ENCODE data around the gene PEMT. TPM values are rescaled to one million over a fixed set of nuclear protein-coding genes. Genes with fewer than 3 reads are reported as not detected.

PEMT gene
- total and polyA plus RNA-seq, 9 of the 15 experiments (the other 6 are each of a cell fraction or from before 2014, with no cell fraction given) = 1.4 to 36.4 (median 13.6) TPM

GRCh38 chr17:17496189-17497064 lies 95.1 kb downstream of the PEMT start, which contains the start of gene RASD1 (continued):
- TF ChIP-seq CTCF (IDR thresholded peaks at IDR 0.05 in 2 of 3, conservative IDR thresholded peaks at IDR 0.05 in 1 of 3; ENCODE audit: insufficient read depth in 2 of 3, low read depth in 1 of 3, low read length in 3 of 3) (peak; percentile 71 to 90 (median 72)), POLR2A (conservative IDR thresholded peaks at IDR 0.05) (0 out of 2 replicates have a peak, but pooled peaks have one; percentile 36), ATF6 (CRISPR knock-in tag; IDR thresholded peaks at IDR 0.05) (no peak), CXXC5 (CRISPR knock-in tag; IDR thresholded peaks at IDR 0.05) (peak; percentile 62; the same call in 1 of the 2 replicates), ZFX (CRISPR knock-in tag; IDR thresholded peaks at IDR 0.05) (peak; percentile 66), ZBTB33 (CRISPR knock-in tag; IDR thresholded peaks at IDR 0.05) (peak; percentile 71; the same call in 1 of the 2 replicates), ZNF740 (CRISPR knock-in tag; IDR thresholded peaks at IDR 0.05) (0 out of 2 replicates have a peak, but pooled peaks have one; percentile 49), ZNF740 (tag; IDR thresholded peaks at IDR 0.05) (no peak), ZNF280A (IDR thresholded peaks at IDR 0.05; ENCODE audit: low read depth, partially characterized antibody) (no peak), CREB1 (IDR thresholded peaks at IDR 0.05) (peak; percentile 22; the same call in 1 of the 2 replicates), CREB1 (CRISPR knock-in tag; IDR thresholded peaks at IDR 0.05) (peak; percentile 68), CCNT2 (IDR thresholded peaks at IDR 0.05; ENCODE audit: borderline replicate concordance, extremely low read depth, insufficient read length, low read depth, low read length) (peak; percentile 25), BRF1 (IDR thresholded peaks at IDR 0.05; ENCODE audit: borderline replicate concordance, extremely low read depth, insufficient read length) (no peak), VEZF1 (CRISPR knock-in tag; IDR thresholded peaks at IDR 0.05) (peak; percentile 71)

Measured in K562 (cell line).